K562 treated with DMSO at 1 percent for 12 hours (cell line): ENCODE results near the gene TYR. TPM values are rescaled to one million over a fixed set of nuclear protein-coding genes. Genes with fewer than 3 reads are reported as not detected.

Source experiments
- total RNA-seq: library from RNA; unstranded; fragments of 300-600 nt; gene quantifications from 2 replicates; pipeline ENCODE4 v1.2.3, GENCODE V29; 2022; ENCODE audit not compliant: insufficient read depth

TYR gene
- total RNA-seq, result not detected in 2 replicates

GRCh38 chr11:89177691-89178231 is at the start of gene TYR:
TSS of gene TYR (plus strand) at chr11:89177875. CDS start at chr11:89177954, 79 bp downstream.

Other genes with a start within 250 kb of the TYR start
- gene GRM5, start 111.9 kb upstream of the TYR start, total RNA-seq, result not detected in 2 replicates